Neuronal stem cell (in vitro differentiated cells): ENCODE measurements around the gene OR6B1.

Source experiments
- DNase-seq: peaks from one replicate; pipeline ENCODE4 v3.0.0-alpha.2; 2013; ENCODE audit warnings: low spot score
- H2AFZ ChIP-seq: one replicate; pipeline ENCODE4 v1.6.1; 2013; ENCODE audit warnings: mild to moderate bottlenecking, low read length, inconsistent platforms
- H2AK5ac ChIP-seq: 2 replicates; pipeline ENCODE4 v1.6.1; 2013; ENCODE audit warnings: low read depth, mild to moderate bottlenecking, inconsistent platforms, low read length, moderate library complexity, mixed read lengths
- H2BK120ac ChIP-seq: 2 replicates; pipeline ENCODE4 v1.6.1; 2013; ENCODE audit warnings: low read depth, mild to moderate bottlenecking, inconsistent platforms, low read length, moderate library complexity, mixed read lengths
- H2BK12ac ChIP-seq: one replicate; pipeline ENCODE4 v1.6.1; 2013; ENCODE audit warnings: low read length, inconsistent platforms
- H2BK15ac ChIP-seq: 2 replicates; pipeline ENCODE4 v1.6.1; 2013; ENCODE audit warnings: mild to moderate bottlenecking, low read length, inconsistent platforms, mixed read lengths
- H2BK5ac ChIP-seq: one replicate; pipeline ENCODE4 v1.6.1; 2013; ENCODE audit warnings: inconsistent platforms, mild to moderate bottlenecking, low read length, moderate library complexity
- H3K14ac ChIP-seq: one replicate; pipeline ENCODE4 v1.6.1; 2013; ENCODE audit warnings: low read length, inconsistent platforms
- H3K18ac ChIP-seq: 2 replicates; pipeline ENCODE4 v1.6.1; 2013; ENCODE audit warnings: low read length, inconsistent platforms
- H3K23ac ChIP-seq: 2 replicates; pipeline ENCODE4 v1.6.1; 2013; ENCODE audit warnings: low read depth, mild to moderate bottlenecking, mixed read lengths, low read length, inconsistent platforms; ENCODE audit not compliant: poor library complexity
- H3K27ac ChIP-seq: replicated peaks from 3 replicates; pipeline ENCODE4 v1.5.1; 2013; ENCODE audit warnings: low read length, inconsistent platforms
- H3K27me3 ChIP-seq, 3 experiments: 2 replicates each; pipeline ENCODE4 v1.6.1; 2013; ENCODE audit warnings: low read length in 3 of 3, mild to moderate bottlenecking in 2 of 3, inconsistent platforms in 1 of 3, low read depth in 1 of 3, mixed read lengths in 1 of 3, moderate library complexity in 1 of 3; ENCODE audit not compliant: control insufficient read depth in 3 of 3, insufficient read depth in 3 of 3
- H3K36me3 ChIP-seq, 2 donors: replicated peaks in 1 of 2; 2 replicates each; pipeline ENCODE4 v1.6.1; 2013; ENCODE audit warnings: low read length in 2 of 2; ENCODE audit not compliant: control insufficient read depth in 2 of 2, insufficient read depth in 2 of 2
- H3K4ac ChIP-seq: 2 replicates; pipeline ENCODE4 v1.6.1; 2013; ENCODE audit warnings: inconsistent platforms, mild to moderate bottlenecking, low read length, moderate library complexity
- H3K4me1 ChIP-seq, 2 donors: 1 replicate in 1 of 2; 2 replicates in 1 of 2; pipeline ENCODE4 v1.6.1; 2013; ENCODE audit warnings: low read length in 2 of 2, low read depth in 1 of 2; ENCODE audit not compliant: control insufficient read depth in 2 of 2, insufficient read depth in 1 of 2
- H3K4me2 ChIP-seq: one replicate; pipeline ENCODE4 v1.6.1; 2013; ENCODE audit warnings: mild to moderate bottlenecking, low read length, inconsistent platforms; ENCODE audit not compliant: insufficient read depth, poor library complexity, severe bottlenecking
- H3K4me3 ChIP-seq, 2 donors: 2 replicates each; pipeline ENCODE4 v1.5.1; 2013; ENCODE audit warnings: low read length in 2 of 2, mild to moderate bottlenecking in 2 of 2, inconsistent platforms in 1 of 2, moderate library complexity in 1 of 2
- H3K79me1 ChIP-seq: one replicate; pipeline ENCODE4 v1.6.1; 2013; ENCODE audit warnings: low read depth, mild to moderate bottlenecking, inconsistent platforms, low read length, moderate library complexity
- H3K9ac ChIP-seq: one replicate; pipeline ENCODE4 v1.6.1; 2013; ENCODE audit warnings: mild to moderate bottlenecking, low read depth, low read length, inconsistent platforms; ENCODE audit not compliant: poor library complexity
- H3K9me3 ChIP-seq, 2 donors: replicated peaks in 1 of 2; 2 replicates each; pipeline versions ENCODE3 to v1.6.1; 2013; ENCODE audit warnings: low read length in 2 of 2, mild to moderate bottlenecking in 2 of 2, inconsistent platforms in 1 of 2, low read depth in 1 of 2, mixed read lengths in 1 of 2, moderate library complexity in 1 of 2; ENCODE audit not compliant: control insufficient read depth in 2 of 2, insufficient read depth in 1 of 2
- H4K8ac ChIP-seq: one replicate; pipeline ENCODE4 v1.6.1; 2013; ENCODE audit warnings: low read depth, mild to moderate bottlenecking, inconsistent platforms, low read length, moderate library complexity
- H4K91ac ChIP-seq: one replicate; pipeline ENCODE4 v1.6.1; 2013; ENCODE audit warnings: low read length, low read depth, mild to moderate bottlenecking, inconsistent platforms; ENCODE audit not compliant: poor library complexity
- WGBS, 2 donors: extraction: QIAGEN DNeasy Blood & Tissue Kit; methylation state at CpG; one replicate each; pipeline ENCODE4 v1.1.7; 2013; ENCODE audit warnings: missing lambda C conversion rate in 2 of 2, mixed read lengths in 1 of 2; ENCODE audit not compliant: insufficient read length in 2 of 2, insufficient replicate concordance in 1 of 2; ENCODE audit errors: extremely low coverage in 2 of 2; 5-methylcytosine and 5-hydroxymethylcytosine counted together

OR6B1 gene

DNA sequence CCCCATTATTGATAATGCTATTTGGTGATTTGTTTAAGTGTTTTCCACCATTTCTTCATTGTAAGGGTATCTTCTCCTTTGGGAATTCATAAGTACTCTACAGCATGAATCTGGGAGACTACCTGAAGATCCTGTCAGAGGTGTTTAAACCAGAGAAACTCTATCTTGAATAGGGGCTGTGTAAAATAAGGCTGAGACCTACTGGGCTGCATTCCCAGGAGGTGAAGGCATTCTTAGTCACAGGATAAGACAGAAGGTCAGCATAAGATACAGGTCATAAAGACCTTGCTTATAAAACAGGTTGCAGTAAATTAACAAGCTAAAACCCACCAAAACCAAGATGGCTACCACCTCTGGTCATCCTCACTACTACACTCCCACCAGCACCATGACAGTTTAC lies 35.3 kb downstream of the OR6B1 start:
- Histone ChIP-seq H3K14ac (no peak overlapping the region), H3K27me3 (no peaks in the 10 kb centered on the region), H3K9ac (no peak overlapping the region), H2AFZ (no peak overlapping the region), H3K79me1 (no peaks in the 10 kb centered on the region), H3K23ac (no peak overlapping the region), H4K8ac (no peak overlapping the region), H4K91ac (no peak overlapping the region), H3K27ac (no peak overlapping the region), H3K18ac (no peak overlapping the region), H2BK5ac (no peak overlapping the region), H2BK15ac (no peak overlapping the region), H3K4me3 (no peak overlapping the region), H3K36me3 (no peaks in the 10 kb centered on the region), H3K4me2 (no peak overlapping the region), H3K4ac (no peak overlapping the region), H3K4me1 (no peaks in the 10 kb centered on the region), H2AK5ac (no peak overlapping the region), H3K9me3 (no peaks in the 10 kb centered on the region), H2BK120ac (no peak overlapping the region), H2BK12ac (no peak overlapping the region)
- DNase-seq: no peak

DNA sequence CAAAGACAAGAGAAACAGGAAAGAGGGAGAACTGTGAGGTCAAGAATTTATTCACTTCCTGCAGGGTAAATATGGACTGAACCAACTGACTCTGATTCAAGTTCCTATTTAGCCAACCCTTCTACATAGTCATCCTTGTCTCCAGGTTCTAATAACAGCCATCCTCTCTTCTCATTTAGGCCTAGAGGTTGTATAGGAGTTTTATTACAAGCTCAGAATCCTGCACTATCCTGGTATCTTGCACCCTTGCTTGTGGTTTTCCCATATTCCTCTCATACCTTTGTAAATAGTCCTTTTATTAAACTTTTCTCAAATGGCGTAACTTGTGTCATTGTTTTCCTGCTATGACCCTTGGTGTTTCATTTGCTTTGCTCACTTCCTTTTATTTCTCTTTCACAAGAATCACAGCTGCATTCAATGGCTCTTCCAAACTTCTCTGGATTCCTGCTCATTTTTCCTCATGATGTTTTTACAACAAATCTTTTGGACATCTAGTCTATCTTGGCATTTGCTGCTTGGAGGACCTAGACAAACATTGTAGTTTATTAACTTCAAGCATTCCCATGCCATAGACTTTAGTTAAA lies 36.3 kb downstream of the OR6B1 start:
- no peaks in the 10 kb centered on the region for H3K4me1 ChIP-seq
- no peak overlapping the region for H3K14ac ChIP-seq
- no peak overlapping the region for H2BK5ac ChIP-seq
- no peak overlapping the region for H2AFZ ChIP-seq
- DNase-seq: no peak
- H3K18ac ChIP-seq: no peak overlapping the region
- no peak overlapping the region for H3K27ac ChIP-seq
- H3K4me2 ChIP-seq: no peak overlapping the region
- H2BK120ac ChIP-seq: no peak overlapping the region
- H2BK12ac ChIP-seq: no peak overlapping the region
- H3K4me3 ChIP-seq: no peak overlapping the region
- H3K9ac ChIP-seq: no peak overlapping the region
- H3K23ac ChIP-seq: no peak overlapping the region
- no CpG with 5 or more reads among the region's 1 CpG for WGBS, 2 donors
- no peaks in the 10 kb centered on the region for H3K9me3 ChIP-seq
- H4K8ac ChIP-seq: no peak overlapping the region
- H4K91ac ChIP-seq: no peak overlapping the region
- no peak overlapping the region for H2BK15ac ChIP-seq
- H3K27me3 ChIP-seq: no peaks in the 10 kb centered on the region
- no peaks in the 10 kb centered on the region for H3K36me3 ChIP-seq
- no peaks in the 10 kb centered on the region for H3K79me1 ChIP-seq
- H2AK5ac ChIP-seq: no peak overlapping the region
- no peak overlapping the region for H3K4ac ChIP-seq

DNA sequence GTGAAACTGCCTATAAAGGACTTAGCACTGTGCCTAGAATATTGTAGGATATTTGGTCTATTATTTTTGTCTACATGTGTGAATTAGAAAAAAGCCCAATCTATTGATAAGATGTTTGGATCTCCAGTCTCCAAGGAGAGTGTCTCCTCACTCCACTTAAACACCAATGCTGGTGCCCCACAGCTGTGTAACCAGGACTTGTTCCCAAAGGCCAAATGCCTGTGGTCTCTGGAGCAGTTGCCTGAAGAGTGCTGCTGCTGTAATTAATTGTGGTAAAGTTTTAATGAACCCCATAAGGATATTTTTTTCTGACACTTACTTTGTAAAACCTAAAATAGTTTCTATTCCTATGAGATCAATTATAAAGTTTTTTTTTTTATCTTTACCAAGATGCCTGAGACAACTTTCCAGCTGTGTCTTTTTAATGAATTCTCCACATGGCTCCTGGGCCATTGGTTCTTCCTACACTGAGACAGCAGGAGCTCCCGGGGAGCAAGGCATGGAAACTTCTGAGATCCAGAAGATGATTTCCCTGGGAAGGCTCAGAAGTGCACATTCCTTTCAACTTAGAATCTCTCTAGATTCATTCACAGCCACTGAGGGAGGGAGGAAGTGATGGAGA lies 37.4 kb downstream of the OR6B1 start:
- no peak overlapping the region for H2BK120ac ChIP-seq
- no peaks in the 10 kb centered on the region for H3K79me1 ChIP-seq
- H2AFZ ChIP-seq: no peak overlapping the region
- H3K9me3 ChIP-seq: no peaks in the 10 kb centered on the region
- no CpG with 5 or more reads among the region's 1 CpG for WGBS, 2 donors
- no peak overlapping the region for H2BK5ac ChIP-seq
- H3K27ac ChIP-seq: no peak overlapping the region
- H4K91ac ChIP-seq: no peak overlapping the region
- H3K4me2 ChIP-seq: no peak overlapping the region
- no peak overlapping the region for H2AK5ac ChIP-seq
- H3K14ac ChIP-seq: no peak overlapping the region
- H3K27me3 ChIP-seq: no peaks in the 10 kb centered on the region
- H3K23ac ChIP-seq: no peak overlapping the region
- H3K4me3 ChIP-seq: no peak overlapping the region
- H4K8ac ChIP-seq: no peak overlapping the region
- H3K9ac ChIP-seq: no peak overlapping the region
- H2BK15ac ChIP-seq: no peak overlapping the region
- H3K36me3 ChIP-seq: no peaks in the 10 kb centered on the region
- H3K18ac ChIP-seq: no peak overlapping the region
- H3K4me1 ChIP-seq: no peaks in the 10 kb centered on the region
- H3K4ac ChIP-seq: no peak overlapping the region
- no peak overlapping the region for H2BK12ac ChIP-seq
- DNase-seq: no peak

DNA sequence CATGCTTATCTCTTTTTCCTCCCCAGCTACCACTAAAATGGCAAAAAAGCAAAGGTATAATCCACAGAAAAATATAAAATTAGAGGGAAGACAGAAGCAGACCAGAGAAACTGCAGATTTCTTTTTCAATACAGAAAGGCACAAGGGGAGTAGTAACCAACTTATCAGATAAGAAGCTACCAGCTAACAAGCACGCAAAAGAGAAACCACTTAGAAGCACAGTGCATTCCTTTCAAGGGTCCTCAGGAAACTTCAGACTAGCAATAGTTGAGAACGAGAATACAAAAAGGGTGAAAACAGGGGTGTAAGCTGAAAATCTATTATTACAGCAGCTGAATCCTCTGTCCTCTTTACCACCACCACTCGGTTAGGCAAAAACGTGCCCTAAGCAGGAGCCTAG lies 38.8 kb downstream of the OR6B1 start:
- H3K4me3 ChIP-seq: no peak overlapping the region
- no peak overlapping the region for H3K9ac ChIP-seq
- H3K27me3 ChIP-seq: no peaks in the 10 kb centered on the region
- no peak overlapping the region for H2AK5ac ChIP-seq
- no peak overlapping the region for H2BK120ac ChIP-seq
- H2AFZ ChIP-seq: no peak overlapping the region
- no peak overlapping the region for H2BK5ac ChIP-seq
- H4K8ac ChIP-seq: no peak overlapping the region
- no peak overlapping the region for H3K14ac ChIP-seq
- no peak overlapping the region for H3K27ac ChIP-seq
- no peak overlapping the region for H3K23ac ChIP-seq
- no peak for DNase-seq
- no peaks in the 10 kb centered on the region for H3K9me3 ChIP-seq
- no peaks in the 10 kb centered on the region for H3K4me1 ChIP-seq
- H3K79me1 ChIP-seq: no peaks in the 10 kb centered on the region
- WGBS, 2 donors: no CpG with 5 or more reads among the region's 4 CpGs
- H3K18ac ChIP-seq: no peak overlapping the region
- no peak overlapping the region for H4K91ac ChIP-seq
- H3K4ac ChIP-seq: no peak overlapping the region
- H3K36me3 ChIP-seq: no peaks in the 10 kb centered on the region
- H2BK15ac ChIP-seq: no peak overlapping the region
- H2BK12ac ChIP-seq: no peak overlapping the region
- no peak overlapping the region for H3K4me2 ChIP-seq
